Upper lobe of left lung (tissue), 4 donors: Measurements from ENCODE around the gene TMEM79.

ENCODE experiments used
- EP300 ChIP-seq, 4 donors: sonication (generic); formaldehyde crosslinking; IDR thresholded peaks; one replicate each; pipeline ENCODE4 v1.5.1; 2017; ENCODE audit warnings: antibody characterized with exemption in 4 of 4, control low read depth in 2 of 4
- POLR2A ChIP-seq, 4 donors: fragments of 450-650 bp; IDR thresholded peaks; one replicate each; pipeline ENCODE4 v1.5.1; 2016 to 2017; ENCODE audit warnings: antibody characterized with exemption in 4 of 4, mild to moderate bottlenecking in 2 of 4
- TF ChIP-seq, protein P1 (sequence below), 6 experiments: fragments of 450-650 bp in 4 of 6; fragments of 200-600 bp in 2 of 6; sonication (generic) in 2 of 6; IDR thresholded peaks; one replicate each; pipeline ENCODE4 v1.5.1; 2016 to 2019; ENCODE audit warnings: antibody characterized with exemption in 6 of 6

- TF ChIP-seq, protein P1, sequence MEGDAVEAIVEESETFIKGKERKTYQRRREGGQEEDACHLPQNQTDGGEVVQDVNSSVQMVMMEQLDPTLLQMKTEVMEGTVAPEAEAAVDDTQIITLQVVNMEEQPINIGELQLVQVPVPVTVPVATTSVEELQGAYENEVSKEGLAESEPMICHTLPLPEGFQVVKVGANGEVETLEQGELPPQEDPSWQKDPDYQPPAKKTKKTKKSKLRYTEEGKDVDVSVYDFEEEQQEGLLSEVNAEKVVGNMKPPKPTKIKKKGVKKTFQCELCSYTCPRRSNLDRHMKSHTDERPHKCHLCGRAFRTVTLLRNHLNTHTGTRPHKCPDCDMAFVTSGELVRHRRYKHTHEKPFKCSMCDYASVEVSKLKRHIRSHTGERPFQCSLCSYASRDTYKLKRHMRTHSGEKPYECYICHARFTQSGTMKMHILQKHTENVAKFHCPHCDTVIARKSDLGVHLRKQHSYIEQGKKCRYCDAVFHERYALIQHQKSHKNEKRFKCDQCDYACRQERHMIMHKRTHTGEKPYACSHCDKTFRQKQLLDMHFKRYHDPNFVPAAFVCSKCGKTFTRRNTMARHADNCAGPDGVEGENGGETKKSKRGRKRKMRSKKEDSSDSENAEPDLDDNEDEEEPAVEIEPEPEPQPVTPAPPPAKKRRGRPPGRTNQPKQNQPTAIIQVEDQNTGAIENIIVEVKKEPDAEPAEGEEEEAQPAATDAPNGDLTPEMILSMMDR (IDR thresholded peaks at IDR 0.05), result no peak
- TF ChIP-seq POLR2A (IDR thresholded peaks at IDR 0.05) (no peak), EP300 (IDR thresholded peaks at IDR 0.05) (no peak)
These were observed 8.9 kb downstream of the TMEM79 start for GRCh38 chr1:156293098-156293434.
